ENCODE results near the gene CDH6.
"Not testable (repeated sequence)": the region's sequence is repeated elsewhere in the genome, so short reads cannot be mapped to it uniquely, and the experiment has no call there.

The CDH6 gene

DNA sequence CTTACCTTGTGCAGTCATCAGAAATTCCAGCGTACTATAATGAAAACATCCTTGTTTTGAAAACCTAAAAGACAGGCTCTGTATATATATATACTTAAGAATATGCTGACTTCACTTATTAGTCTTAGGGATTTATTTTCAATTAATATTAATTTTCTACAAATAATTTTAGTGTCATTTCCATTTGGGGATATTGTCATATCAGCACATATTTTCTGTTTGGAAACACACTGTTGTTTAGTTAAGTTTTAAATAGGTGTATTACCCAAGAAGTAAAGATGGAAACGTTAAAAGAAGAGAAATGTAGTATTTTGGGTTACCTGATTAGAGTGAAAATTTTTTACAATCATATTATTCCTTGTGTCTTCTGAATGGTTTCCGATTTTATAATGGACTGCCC, 131.4 kb downstream of the CDH6 start:
- no peak for DNase-seq (ENCODE audit: low read depth in 1 of 2, low spot score in 1 of 2)

GRCh38 chr5:31328040-31328733, 134.7 kb downstream of the CDH6 start:
- DNase-seq (ENCODE audit: low read depth in 1 of 2, low spot score in 1 of 2) = no peak

DNA sequence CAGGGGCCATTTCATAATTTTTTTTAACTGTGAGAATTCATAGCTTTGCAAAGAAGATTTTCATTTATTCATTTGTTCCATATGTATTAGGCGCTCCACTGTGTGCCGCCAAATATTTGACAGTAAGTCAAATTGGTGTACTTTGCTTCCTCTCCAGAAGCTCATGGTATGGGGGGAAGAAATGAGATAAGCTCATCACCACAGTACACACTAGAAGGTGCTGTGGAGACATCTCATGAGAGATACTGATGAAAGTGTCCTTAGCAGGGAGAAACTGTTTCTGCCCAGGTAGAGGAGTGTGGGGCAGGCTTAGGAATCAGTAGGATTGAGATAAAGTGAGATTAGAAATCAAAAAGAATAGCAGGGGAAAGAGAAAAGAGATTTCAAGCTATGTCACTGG, 136.2 kb downstream of the CDH6 start:
- no peak for DNase-seq (ENCODE audit: low read depth in 1 of 2, low spot score in 1 of 2)

- no peak for DNase-seq (ENCODE audit: low read depth in 1 of 2, low spot score in 1 of 2)
These were observed 138.7 kb downstream of the CDH6 start for GRCh38 chr5:31332160-31332559.

DNA sequence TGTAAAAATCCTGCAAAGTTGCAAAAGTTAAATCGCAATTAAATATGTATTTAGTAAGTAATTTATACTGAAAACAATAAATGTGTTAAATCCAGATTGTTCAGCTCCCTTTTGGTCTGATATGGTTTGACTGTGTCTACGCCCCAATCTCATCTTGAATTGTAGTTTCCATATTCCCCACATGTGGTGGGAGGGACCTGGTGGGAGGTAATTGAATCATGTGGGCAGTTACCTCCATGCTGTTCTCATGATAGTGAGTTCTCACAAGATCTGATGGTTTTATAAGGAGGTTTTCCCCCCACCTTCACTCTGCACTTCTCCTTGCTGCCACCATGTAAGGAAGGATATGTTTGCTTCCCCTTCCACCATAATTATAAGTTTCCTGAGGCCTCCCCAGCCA, 140.0 kb downstream of the CDH6 start:
- DNase-seq (ENCODE audit: low read depth in 1 of 2, low spot score in 1 of 2) = no peak

- DNase-seq (ENCODE audit: low read depth in 1 of 2, low spot score in 1 of 2) = no peak
These were observed 140.8 kb downstream of the CDH6 start for GRCh38 chr5:31334061-31334860.

DNA sequence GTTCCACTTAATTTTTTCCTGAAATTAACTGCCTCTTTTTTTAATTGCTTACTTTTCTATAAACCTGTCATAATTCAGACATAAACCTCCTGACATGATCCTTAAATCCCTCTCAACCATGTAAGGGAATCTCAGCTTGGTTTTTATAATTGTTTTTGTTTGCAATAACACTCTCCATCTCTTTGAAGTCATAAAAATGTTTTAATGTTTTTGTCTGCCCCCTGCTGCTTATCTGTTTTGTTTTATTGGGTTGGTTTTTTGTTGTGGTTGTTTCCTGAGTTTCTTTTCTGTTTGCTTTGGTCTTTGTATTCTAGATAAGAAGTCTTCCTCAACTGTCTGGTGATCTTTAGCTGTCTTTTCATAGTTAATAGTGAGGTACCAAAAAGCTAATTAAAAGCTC, 142.0 kb downstream of the CDH6 start:
- DNase-seq (ENCODE audit: low read depth in 1 of 2, low spot score in 1 of 2) = no peak

DNA sequence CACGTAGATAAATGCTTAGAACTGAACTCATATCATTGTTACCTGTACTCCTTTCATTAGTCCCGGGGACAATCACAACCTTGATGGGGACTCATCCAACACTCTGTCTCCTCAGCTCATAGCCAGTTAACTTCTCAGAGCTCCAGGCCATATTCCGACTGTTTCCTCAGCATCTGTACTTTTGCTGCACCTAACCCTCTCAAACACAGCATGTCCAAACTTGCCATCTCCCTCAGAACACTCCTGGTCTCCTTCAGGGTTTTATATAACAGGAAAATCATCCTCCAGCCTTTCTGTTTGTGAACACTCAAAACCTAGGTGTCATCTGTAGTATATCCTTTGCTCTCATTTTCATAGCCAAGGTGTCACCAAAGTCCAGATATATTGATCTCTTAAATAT, 150.5 kb downstream of the CDH6 start:
- no peak for DNase-seq (ENCODE audit: low read depth in 1 of 2, low spot score in 1 of 2)

GRCh38 chr5:31346896-31347551, 153.5 kb downstream of the CDH6 start:
- no peak for DNase-seq (ENCODE audit: low read depth in 1 of 2, low spot score in 1 of 2)

DNA sequence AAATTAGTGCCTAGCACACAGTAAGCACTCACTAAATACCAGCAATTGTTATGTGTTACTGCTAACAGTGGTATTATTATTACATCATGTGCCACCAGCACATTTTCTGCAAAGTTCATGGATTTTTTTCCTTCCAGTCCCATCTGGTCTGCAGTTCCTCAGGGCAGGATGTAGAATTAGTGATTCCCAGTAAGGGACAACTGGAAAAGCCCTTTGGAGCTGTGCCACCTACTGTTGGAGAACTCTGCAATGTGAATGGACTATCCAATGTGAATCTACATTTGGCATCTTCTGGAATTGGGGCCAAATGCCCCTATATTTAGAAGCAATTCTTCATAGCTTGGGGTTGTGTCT, 154.0 kb downstream of the CDH6 start:
- no peak for DNase-seq (ENCODE audit: low read depth in 1 of 2, low spot score in 1 of 2)

- no peak for DNase-seq (ENCODE audit: low read depth in 1 of 2, low spot score in 1 of 2)
These were observed 156.9 kb downstream of the CDH6 start for GRCh38 chr5:31350395-31350794.

- no peak for DNase-seq (ENCODE audit: low read depth in 1 of 2, low spot score in 1 of 2)
These were observed 161.9 kb downstream of the CDH6 start for GRCh38 chr5:31355337-31355736.

DNA sequence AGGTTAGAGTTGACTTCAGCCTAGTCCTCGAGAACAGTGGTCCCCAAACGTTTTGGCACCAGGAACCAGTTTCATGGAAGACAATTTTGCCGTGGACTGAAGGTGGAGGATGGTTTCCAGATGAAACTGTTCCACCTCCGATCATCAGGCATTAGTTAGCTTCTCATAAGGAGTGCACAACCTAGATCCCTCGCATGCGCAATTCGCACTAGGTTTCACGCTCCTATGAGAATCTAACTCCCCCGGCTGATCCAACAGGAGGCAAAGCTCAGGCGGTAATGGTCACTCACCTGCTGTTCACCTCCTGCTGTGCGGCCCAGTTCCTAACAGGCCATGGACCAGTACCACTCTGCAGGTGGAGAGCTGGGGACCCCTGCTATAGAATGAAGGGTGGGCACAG, 163.6 kb downstream of the CDH6 start:
- no peak for DNase-seq (ENCODE audit: low read depth in 1 of 2, low spot score in 1 of 2)

GRCh38 chr5:31359839-31360238, 166.4 kb downstream of the CDH6 start:
- no peak for DNase-seq (ENCODE audit: low read depth in 1 of 2, low spot score in 1 of 2)

GRCh38 chr5:31361234-31361633, 167.7 kb downstream of the CDH6 start:
- DNase-seq (ENCODE audit: low read depth in 1 of 2, low spot score in 1 of 2) = no peak

- not testable (repeated sequence) for DNase-seq (ENCODE audit: low read depth in 1 of 2, low spot score in 1 of 2)
These were observed 168.4 kb downstream of the CDH6 start for GRCh38 chr5:31361704-31362528.

DNA sequence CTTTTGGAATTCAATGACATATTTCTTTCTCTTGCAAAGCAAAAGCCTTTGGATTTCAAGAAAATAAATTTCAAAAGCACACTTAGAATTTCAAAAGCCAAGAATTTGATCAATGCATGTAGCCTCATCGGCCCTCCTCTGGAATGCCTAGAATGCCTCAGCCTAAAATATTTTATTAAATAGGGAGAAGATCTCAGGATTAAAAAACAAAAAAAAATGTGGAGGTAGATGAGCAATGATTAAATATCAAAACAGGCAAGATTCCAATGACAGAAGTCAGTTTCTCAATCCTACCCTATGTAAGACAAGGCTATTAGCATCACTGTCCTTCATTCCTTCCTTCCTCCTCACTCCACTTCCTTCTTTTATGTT, 169.0 kb downstream of the CDH6 start:
- no peak for DNase-seq (ENCODE audit: low read depth in 1 of 2, low spot score in 1 of 2)

- no peak for DNase-seq (ENCODE audit: low read depth in 1 of 2, low spot score in 1 of 2)
These were observed 169.6 kb downstream of the CDH6 start for GRCh38 chr5:31362931-31363568.

DNA sequence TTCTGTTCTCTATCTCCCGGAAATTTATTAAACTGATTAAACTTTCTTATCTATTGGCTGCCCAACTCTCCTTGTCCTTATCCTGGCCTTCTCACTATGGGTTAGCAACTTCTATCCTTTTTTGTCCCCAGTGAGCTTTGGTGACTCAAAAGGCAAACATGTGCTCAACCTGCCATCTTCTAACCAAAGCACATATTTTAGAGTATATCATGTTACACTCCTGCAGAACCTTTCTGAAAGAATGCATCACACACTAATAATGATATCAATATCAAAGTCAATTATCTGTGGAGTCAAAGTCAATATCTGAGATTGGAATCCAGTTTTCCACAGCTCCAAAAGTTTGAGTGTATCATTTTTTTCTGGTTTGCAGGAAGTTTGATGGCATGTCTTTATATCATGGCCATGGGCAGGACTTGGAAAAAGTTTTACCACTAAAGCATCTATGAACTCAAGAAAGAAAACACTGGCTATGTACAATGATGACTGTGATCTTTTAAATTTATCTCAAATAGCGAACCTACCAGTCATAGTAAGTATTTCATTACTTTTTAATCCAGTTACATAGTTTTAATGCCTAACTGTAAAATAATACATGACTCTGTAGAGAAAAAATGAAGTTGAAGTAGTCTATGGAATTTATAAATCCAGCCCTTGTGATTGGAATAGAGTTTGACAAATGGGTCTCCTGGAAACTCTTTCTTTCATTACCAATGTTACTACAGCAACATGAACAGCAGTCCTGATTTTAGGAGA, 171.6 kb downstream of the CDH6 start:
- DNase-seq (ENCODE audit: low read depth in 1 of 2, low spot score in 1 of 2) = no peak

GRCh38 chr5:31365776-31366175, 172.3 kb downstream of the CDH6 start:
- DNase-seq (ENCODE audit: low read depth in 1 of 2, low spot score in 1 of 2) = no peak
